GM19328 (cell line): ENCODE results near the gene OR2S2.

Experiments
- ATAC-seq: cut with Tn5 transposase; IDR thresholded peaks from one replicate; pipeline ENCODE4 v1.9.1; 2021; ENCODE audit warnings: mild to moderate bottlenecking, moderate library complexity; ENCODE audit not compliant: unreplicated experiment

Gene OR2S2

DNA sequence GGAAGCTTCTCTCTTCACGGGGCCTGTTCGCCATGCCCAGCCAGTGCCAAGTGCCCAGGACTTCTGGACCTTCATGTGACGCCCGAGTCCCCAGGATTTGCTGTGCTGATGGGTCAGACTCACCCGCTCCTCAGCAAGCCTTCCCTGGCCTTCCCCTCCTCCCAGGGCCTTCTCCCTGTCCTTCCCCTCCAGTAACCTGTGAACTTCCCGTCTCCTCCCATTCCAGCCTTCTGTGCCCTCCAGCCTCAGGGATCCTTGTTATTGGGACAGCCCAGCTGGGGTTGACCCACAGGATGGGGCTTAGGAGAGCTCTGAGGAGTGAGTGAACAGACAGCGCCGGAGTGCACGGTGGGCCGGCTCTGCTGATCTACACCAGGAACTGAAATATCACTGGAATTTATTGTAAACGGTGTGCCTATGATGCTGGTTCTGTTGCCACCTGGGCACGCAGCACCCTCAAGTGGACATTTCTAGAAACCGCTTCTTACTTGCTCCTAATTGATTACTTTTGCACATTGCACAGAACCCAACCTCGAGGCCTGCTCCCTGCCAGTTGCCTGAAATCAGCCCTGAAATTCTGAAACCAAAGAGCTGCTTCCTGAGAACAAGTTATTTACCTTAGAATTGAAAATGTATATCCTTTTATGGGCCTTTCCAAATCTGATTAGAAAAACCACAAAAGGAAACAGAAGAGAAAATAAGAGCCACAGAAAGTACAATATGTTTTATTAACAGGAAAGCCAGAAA, 47.2 kb downstream of the OR2S2 start:
- ATAC-seq, result no peak

- ATAC-seq, result no peak
Observed at GRCh38 chr9:35909687-35910612, 48.0 kb downstream of the OR2S2 start.

GRCh38 chr9:35909274-35909673, 48.7 kb downstream of the OR2S2 start, which contains the start of gene SPAAR:
SPAAR (plus strand) TSS chr9:35909490; CDS start chr9:35910464, 974 bp downstream.
- ATAC-seq, result no peak

- no peak for ATAC-seq
Observed at GRCh38 chr9:35908504-35909125, 49.3 kb downstream of the OR2S2 start.

- ATAC-seq, result no peak
Observed at GRCh38 chr9:35907711-35908503, 50.0 kb downstream of the OR2S2 start.
